Suprapubic skin (tissue), 4 donors: ENCODE results near the gene PRKAR2A. TPM values are rescaled to one million over a fixed set of nuclear protein-coding genes. Genes with fewer than 3 reads are reported as not detected.
"Not testable (repeated sequence)": the region's sequence is repeated elsewhere in the genome, so short reads cannot be mapped to it uniquely, and the experiment has no call there.

ENCODE experiments used
- DNase-seq, 2 donors: peaks; one replicate each; pipeline ENCODE4 v3.0.0-alpha.2; 2019; ENCODE audit warnings: low spot score in 2 of 2
- H3K27ac ChIP-seq: fragments of 200-600 bp; sonication (generic); one replicate; pipeline ENCODE4 v1.5.1; 2019
- H3K27me3 ChIP-seq: fragments of 200-600 bp; sonication (generic); one replicate; pipeline ENCODE4 v1.5.1; 2019
- H3K36me3 ChIP-seq: fragments of 200-600 bp; sonication (generic); one replicate; pipeline ENCODE4 v1.5.1; 2019
- H3K4me1 ChIP-seq: fragments of 200-600 bp; sonication (generic); one replicate; pipeline ENCODE4 v1.5.1; 2019
- H3K4me3 ChIP-seq: fragments of 200-600 bp; sonication (generic); one replicate; pipeline ENCODE4 v1.5.1; 2019; ENCODE audit warnings: mild to moderate bottlenecking
- H3K9me3 ChIP-seq: fragments of 200-600 bp; sonication (generic); one replicate; pipeline ENCODE4 v1.5.1; 2019
- CTCF ChIP-seq, 2 donors: fragments of 200-600 bp in 1 of 2; fragments of 450-650 bp in 1 of 2; sonication (generic) in 1 of 2; IDR thresholded peaks; one replicate each; pipeline ENCODE4 v1.5.1; 2016 to 2019; ENCODE audit warnings: antibody characterized with exemption in 2 of 2, mild to moderate bottlenecking in 1 of 2, moderate library complexity in 1 of 2
- EP300 ChIP-seq: sonication (generic); formaldehyde crosslinking; IDR thresholded peaks from one replicate; pipeline ENCODE4 v1.6.1; 2017; ENCODE audit warnings: antibody characterized with exemption
- POLR2A ChIP-seq, 2 donors: fragments of 450-650 bp; IDR thresholded peaks; one replicate each; pipeline ENCODE4 v1.6.1; 2017; ENCODE audit warnings: antibody characterized with exemption in 2 of 2, mild to moderate bottlenecking in 2 of 2, moderate library complexity in 2 of 2
- POLR2AphosphoS5 ChIP-seq, 3 donors: sonication (generic); formaldehyde crosslinking; IDR thresholded peaks; one replicate each; pipeline ENCODE4 v1.6.1; 2017; ENCODE audit warnings: antibody characterized with exemption in 3 of 3
- WGBS: methylation state at CpG from one replicate; pipeline ENCODE4 v1.1.5; 2018; 5-methylcytosine and 5-hydroxymethylcytosine counted together
- total RNA-seq, 4 donors: library from RNA; depleted of rRNA; stranded (reverse); fragments of >200 nt; gene quantifications; one replicate each; pipeline ENCODE4 v1.1.0, GENCODE V29; 2016

Gene PRKAR2A
- total RNA-seq, 4 donors from 2014 or later = 24.9 to 34.5 (median 29.5) TPM

GRCh38 chr3:48798998-48799397 lies 48.7 kb downstream of the PRKAR2A start:
- Histone ChIP-seq H3K27me3 (no peaks in the 10 kb centered on the region), H3K27ac (no peak overlapping the region), H3K36me3 (no peaks in the 10 kb centered on the region), H3K4me1 (peaks cover 3% of the 10 kb centered on the region), H3K9me3 (no peaks in the 10 kb centered on the region), H3K4me3 (no peak overlapping the region)
- WGBS = 63% methylated on average over 1 of the region's 1 CpG
- DNase-seq = no peak
- TF ChIP-seq EP300 (no peak), CTCF (IDR thresholded peaks at IDR 0.05) (no peak), POLR2A (IDR thresholded peaks at IDR 0.05) (no peak)

GRCh38 chr3:48797626-48798025 lies 50.0 kb downstream of the PRKAR2A start:
- DNase-seq = no peak
- Histone ChIP-seq H3K4me1 (peaks cover 3% of the 10 kb centered on the region), H3K36me3 (peaks cover 7% of the 10 kb centered on the region), H3K27me3 (no peaks in the 10 kb centered on the region), H3K9me3 (no peaks in the 10 kb centered on the region), H3K27ac (no peak overlapping the region), H3K4me3 (no peak overlapping the region)
- 100% methylated on average over 2 of the region's 2 CpGs for WGBS
- no peak for TF ChIP-seq CTCF (IDR thresholded peaks at IDR 0.05)
- TF ChIP-seq EP300 = no peak
- no peak for TF ChIP-seq POLR2A (IDR thresholded peaks at IDR 0.05)
- TF ChIP-seq POLR2AphosphoS5 (IDR thresholded peaks at IDR 0.05) = no peak

GRCh38 chr3:48795997-48796732 lies 51.5 kb downstream of the PRKAR2A start:
- Histone ChIP-seq H3K4me1 (peaks cover 3% of the 10 kb centered on the region), H3K36me3 (peaks cover 7% of the 10 kb centered on the region), H3K27me3 (no peaks in the 10 kb centered on the region), H3K4me3 (no peak overlapping the region), H3K27ac (no peak overlapping the region), H3K9me3 (no peaks in the 10 kb centered on the region)
- TF ChIP-seq POLR2A (IDR thresholded peaks at IDR 0.05) = no peak
- no peak for TF ChIP-seq POLR2AphosphoS5 (IDR thresholded peaks at IDR 0.05)
- TF ChIP-seq EP300 = no peak
- TF ChIP-seq CTCF (IDR thresholded peaks at IDR 0.05) = no peak
- whole genome bisulfite sequencing = 64% methylated on average over 7 of the region's 7 CpGs
- DNase-seq = no peak

- H3K4me1 ChIP-seq, H3K36me3 ChIP-seq, H3K27me3 ChIP-seq, H3K9me3 ChIP-seq, DNase-seq, H3K4me3 ChIP-seq, H3K27ac ChIP-seq: not testable (repeated sequence)
- 95% methylated on average over 2 of the region's 2 CpGs for WGBS
Measured at GRCh38 chr3:48793484-48793883, 54.2 kb downstream of the PRKAR2A start.

GRCh38 chr3:48789665-48790064 lies 58.0 kb downstream of the PRKAR2A start:
- 97% methylated on average over 3 of the region's 3 CpGs for WGBS
- no peak overlapping the region for H3K27ac ChIP-seq
- peaks cover 17% of the 10 kb centered on the region for H3K36me3 ChIP-seq
- no peak overlapping the region for H3K4me3 ChIP-seq
- TF ChIP-seq POLR2AphosphoS5 (IDR thresholded peaks at IDR 0.05) (no peak), CTCF (IDR thresholded peaks at IDR 0.05) (no peak), POLR2A (IDR thresholded peaks at IDR 0.05) (no peak), EP300 (no peak)
- no peaks in the 10 kb centered on the region for H3K4me1 ChIP-seq
- H3K27me3 ChIP-seq = no peaks in the 10 kb centered on the region
- DNase-seq = no peak
- no peaks in the 10 kb centered on the region for H3K9me3 ChIP-seq
